GM12878 (cell line): Measurements from ENCODE around the gene BNC2. TPM values are rescaled to one million over a fixed set of nuclear protein-coding genes. Genes with fewer than 3 reads are reported as not detected.
A peak's percentile ranks its signal among the peaks of the same experiment; 100 is the strongest.

Experiments
- ATF7 ChIP-seq: fragments of 450-650 bp; IDR thresholded peaks from 2 replicates; pipeline ENCODE4 v1.6.1; 2016; ENCODE audit warnings: low read depth, mild to moderate bottlenecking
- BCLAF1 ChIP-seq: fragments of 450-650 bp; IDR thresholded peaks from 2 replicates; pipeline ENCODE4 v1.6.1; 2017; ENCODE audit warnings: antibody characterized with exemption, mild to moderate bottlenecking, moderate library complexity
- CEBPZ ChIP-seq: fragments of 150-350 bp; IDR thresholded peaks from 2 replicates; pipeline ENCODE4 v1.6.1; 2016; ENCODE audit warnings: low read depth, low read length
- CHD4 ChIP-seq: fragments of 200-600 bp; sonication (generic); IDR thresholded peaks from 2 replicates; pipeline ENCODE4 v1.6.1; 2016; ENCODE audit warnings: mild to moderate bottlenecking
- EP300 ChIP-seq, 2 experiments: fragments of 150-350 bp in 1 of 2; IDR thresholded peaks; 2 replicates each; pipeline ENCODE4 v1.6.1; 2011 to 2012; ENCODE audit warnings: low read depth in 2 of 2, low read length in 2 of 2, borderline replicate concordance in 1 of 2, improper control_type of control experiment in 1 of 2, inconsistent platforms in 1 of 2; ENCODE audit not compliant: control insufficient read depth in 1 of 2
- IRF5 ChIP-seq: fragments of 450-650 bp; IDR thresholded peaks from 2 replicates; pipeline ENCODE4 v1.6.1; 2017; ENCODE audit warnings: borderline replicate concordance
- JUND ChIP-seq: IDR thresholded peaks from 2 replicates; pipeline ENCODE4 v1.6.1; 2012; ENCODE audit warnings: low read depth, mild to moderate bottlenecking, low read length, improper control_type of control experiment, moderate library complexity
- KAT2A ChIP-seq: conservative IDR thresholded peaks from 2 replicates; pipeline ENCODE4 v1.6.1; 2011; ENCODE audit warnings: low read depth, low read length; ENCODE audit not compliant: control insufficient read depth
- POLR2AphosphoS5 ChIP-seq: IDR thresholded peaks from 2 replicates; pipeline ENCODE4 v1.6.1; 2011; ENCODE audit warnings: mild to moderate bottlenecking, low read length, inconsistent platforms
- PRDM15 ChIP-seq: fragments of 450-650 bp; formaldehyde crosslinking; IDR thresholded peaks from 2 replicates; pipeline ENCODE4 v1.4.0; 2020; ENCODE audit warnings: mild to moderate bottlenecking, moderate library complexity
- RFX5 ChIP-seq: IDR thresholded peaks from 2 replicates; pipeline ENCODE4 v1.6.1; 2011; ENCODE audit warnings: low read depth, low read length, improper control_type of control experiment
- SKIL ChIP-seq: fragments of 450-650 bp; IDR thresholded peaks from 2 replicates; pipeline ENCODE4 v1.6.1; 2017; ENCODE audit warnings: mild to moderate bottlenecking, low read depth, inconsistent platforms; ENCODE audit not compliant: poor library complexity, severe bottlenecking
- SMAD1 ChIP-seq: fragments of 450-650 bp; IDR thresholded peaks from 2 replicates; pipeline ENCODE4 v1.6.1; 2018; ENCODE audit warnings: mild to moderate bottlenecking, low read depth; ENCODE audit not compliant: partially characterized antibody
- STAT3 ChIP-seq: IDR thresholded peaks from 2 replicates; pipeline ENCODE4 v1.6.1; 2011; ENCODE audit warnings: low read depth, low read length, improper control_type of control experiment
- ZNF217 ChIP-seq: fragments of 450-650 bp; IDR thresholded peaks from 2 replicates; pipeline ENCODE4 v1.6.1; 2017; ENCODE audit warnings: antibody characterized with exemption, mild to moderate bottlenecking
- ZZZ3 ChIP-seq: IDR thresholded peaks from 2 replicates; pipeline ENCODE4 v1.6.1; 2011; ENCODE audit warnings: low read depth; ENCODE audit not compliant: control insufficient read depth, insufficient read length
- polyA plus RNA-seq, 11 experiments: library from polyadenylated mRNA; depleted of rRNA in 4 of 11; unstranded in 6 of 11; stranded (reverse) in 5 of 11; fragments of >200 nt; fragmentation: Nextera tagmentation in 4 of 11; fragmentation: Illumina TruSeq in 1 of 11; extraction: Ambion mirVana in 4 of 11; extraction: Trizol in 1 of 11; gene quantifications; 1 replicate in 1 of 11; 2 replicates in 10 of 11; pipeline versions ENCODE4 v1.2.1 to v1.2.3, GENCODE V29; 2011 to 2016; ENCODE audit warnings: inconsistent platforms in 2 of 11, missing spikeins in 2 of 11, low read depth in 1 of 11
- total RNA-seq, 4 experiments: library from RNA; depleted of rRNA in 3 of 4; stranded (reverse); fragments of >200 nt in 3 of 4; fragmentation: Illumina TruSeq in 1 of 4; extraction: Trizol in 1 of 4; gene quantifications; 2 replicates each; pipeline versions ENCODE4 v1.2.1 to v1.2.3, GENCODE V29; 2013 to 2021

The BNC2 gene
- total and polyA plus RNA-seq, 10 of the 15 experiments (the other 5 are each of a cell fraction or from before 2014, with no cell fraction given) = 0.05 to 14.5 (median 0.26) TPM

- TF ChIP-seq PRDM15 (CRISPR knock-in tag) = no peak
- TF ChIP-seq BCLAF1 = no peak
- TF ChIP-seq JUND = no peak
- no peak for TF ChIP-seq RFX5
- TF ChIP-seq CHD4 = no peak
- TF ChIP-seq SKIL = no peak
- TF ChIP-seq ZNF217 = no peak
- peak in 1 of 2 experiments; percentile 19; a peak in 1 of 4 replicates for TF ChIP-seq EP300 (IDR thresholded peaks at IDR 0.05; ENCODE audit: borderline replicate concordance in 1 of 2, control insufficient read depth in 1 of 2, low read depth in 2 of 2, low read length in 2 of 2)
- no peak for TF ChIP-seq ZZZ3
- TF ChIP-seq KAT2A = no peak
- no peak for TF ChIP-seq CEBPZ
- TF ChIP-seq ATF7 = 0 out of 2 replicates have a peak, but pooled peaks have one; percentile 8
- no peak for TF ChIP-seq IRF5
- no peak for TF ChIP-seq POLR2AphosphoS5
- no peak for TF ChIP-seq STAT3
- no peak for TF ChIP-seq SMAD1
Observed at GRCh38 chr9:16482764-16483163, 387.7 kb downstream of the BNC2 start (continued).
